Sciatic nerve (tissue), 2 donors: ENCODE measurements around the gene FBXL17. TPM values are rescaled to one million over a fixed set of nuclear protein-coding genes. Genes with fewer than 3 reads are reported as not detected.

ENCODE experiments used
- ATAC-seq: fragments of 200-7000 bp; cut with Tn5 transposase; one replicate; pipeline ENCODE4 v1.9.1; 2020; ENCODE audit warnings: mild to moderate bottlenecking, moderate library complexity
- DNase-seq: peaks from one replicate; pipeline ENCODE4 v3.0.0-alpha.2; 2020; ENCODE audit warnings: low spot score
- intact Hi-C: fragments of 100-400 bp; cut with DNase I; formaldehyde crosslinking; loops from one replicate; pipeline ENCODE4 v1.14.2; 2022
- total RNA-seq: library from RNA; stranded (reverse); fragmentation: NEBNext Ultra II Directional; extraction: Animal tissue kit (Norgen Biotek cat#: 25700); gene quantifications from one replicate; pipeline ENCODE4 v1.2.1, GENCODE V29; 2021
- donor health status: DM: no; HTN: no; CAD: no.
- donor health status: DM: no; HTN: no; CAD: no.

Gene FBXL17
- total RNA-seq, 1 donor from 2014 or later: 25.5 TPM

GRCh38 chr5:107824821-107825220 is 557.1 kb downstream of the FBXL17 start:
- no peak for DNase-seq
- intact Hi-C loops: no loop called here
- no peak for ATAC-seq

GRCh38 chr5:107821288-107821687 is 560.6 kb downstream of the FBXL17 start:
- intact Hi-C loops: no loop called here
- no peak for DNase-seq
- no peak for ATAC-seq

GRCh38 chr5:107820429-107820828 is 561.5 kb downstream of the FBXL17 start:
- DNase-seq (no peak), ATAC-seq (no peak)
- intact Hi-C loops: no loop called here

GRCh38 chr5:107817951-107818350 is 563.9 kb downstream of the FBXL17 start:
- no peak for ATAC-seq
- DNase-seq: no peak
- intact Hi-C loops: no loop called here

GRCh38 chr5:107817436-107817835 is 564.5 kb downstream of the FBXL17 start:
- intact Hi-C loops: no loop called here
- ATAC-seq (no peak), DNase-seq (no peak)

- intact Hi-C loops: no loop called here
- no peak for ATAC-seq
- no peak for DNase-seq
These were observed 566.8 kb downstream of the FBXL17 start for GRCh38 chr5:107815109-107815508.

- DNase-seq (no peak), ATAC-seq (no peak)
- intact Hi-C loops: no loop called here
These were observed 567.6 kb downstream of the FBXL17 start for GRCh38 chr5:107814183-107814827.

GRCh38 chr5:107813559-107813958 is 568.3 kb downstream of the FBXL17 start:
- intact Hi-C loops: no loop called here
- DNase-seq (no peak), ATAC-seq (no peak)

- intact Hi-C loops: no loop called here
- no peak for ATAC-seq
These were observed 569.2 kb downstream of the FBXL17 start for GRCh38 chr5:107812570-107813141.

GRCh38 chr5:107809201-107810034 is 572.5 kb downstream of the FBXL17 start:
- intact Hi-C loops: no loop called here
- DNase-seq: no peak
- ATAC-seq: no peak

More at GRCh38 chr5:107812570-107813141, 569.2 kb downstream of the FBXL17 start:
- no peak for DNase-seq
